Panc1 (cell line): ENCODE results near the gene RNF6. TPM values are rescaled to one million over a fixed set of nuclear protein-coding genes. Genes with fewer than 3 reads are reported as not detected.
A peak's percentile ranks its signal among the peaks of the same experiment; 100 is the strongest.

Source experiments
- ATAC-seq: fragments of 200-7000 bp; cut with Tn5 transposase; 2 replicates; pipeline ENCODE4 v1.9.1; 2020; ENCODE audit warnings: mild to moderate bottlenecking, moderate library complexity
- BruUV-seq: library from RNA; stranded (reverse); fragments of 400-500 nt; replicated peaks from 2 replicates; lab custom pipeline; 2021; lab: Mats Ljungman, UMichigan
- CTCF ChIA-PET: fragments of 300-600 bp; sonication (Branson Sonifier 250); formaldehyde crosslinking; loops from one replicate; lab custom pipeline; 2022; ENCODE audit warnings: antibody characterized with exemption; lab: Charles Lee
- POLR2A ChIA-PET: fragments of 300-600 bp; sonication (Branson Sonifier 250); formaldehyde crosslinking; loops from one replicate; lab custom pipeline; 2022; ENCODE audit warnings: antibody characterized with exemption; lab: Charles Lee
- DNase-seq: peaks from one replicate; pipeline ENCODE4 v3.0.0-alpha.2; 2010; ENCODE audit warnings: low read depth, low spot score
- H3K27ac ChIP-seq: 2 replicates; pipeline ENCODE4 v1.5.1; 2011; ENCODE audit warnings: mild to moderate bottlenecking, low read length, inconsistent platforms
- H3K27me3 ChIP-seq: fragments of 200-500 bp; sonication (Bioruptor generic); 2 replicates; pipeline ENCODE4 v1.6.0; 2014; ENCODE audit warnings: low read length, inconsistent platforms; ENCODE audit not compliant: control insufficient read depth, insufficient read depth
- H3K36me3 ChIP-seq: fragments of 200-500 bp; sonication (Bioruptor generic); 2 replicates; pipeline ENCODE4 v1.5.1; 2014; ENCODE audit warnings: inconsistent platforms, mild to moderate bottlenecking, low read length, moderate library complexity; ENCODE audit not compliant: control insufficient read depth, insufficient read depth
- H3K4me1 ChIP-seq: 2 replicates; pipeline ENCODE4 v1.5.1; 2011; ENCODE audit warnings: inconsistent platforms, mild to moderate bottlenecking, low read length, moderate library complexity; ENCODE audit not compliant: control insufficient read depth, insufficient read depth
- H3K4me3 ChIP-seq, 2 experiments: 2 replicates each; pipeline ENCODE4 v1.5.1; 2011 to 2012; ENCODE audit warnings: low read depth in 2 of 2, low read length in 2 of 2, mild to moderate bottlenecking in 2 of 2, inconsistent platforms in 1 of 2, moderate library complexity in 1 of 2
- H3K9me3 ChIP-seq: fragments of 200-500 bp; sonication (Bioruptor generic); 2 replicates; pipeline ENCODE4 v1.5.1; 2014; ENCODE audit warnings: low read depth, mild to moderate bottlenecking, inconsistent platforms, low read length, moderate library complexity; ENCODE audit not compliant: control insufficient read depth, insufficient read depth
- CTCF ChIP-seq: fragments of 450-650 bp; IDR thresholded peaks from 2 replicates; pipeline ENCODE4 v1.5.1; 2017; ENCODE audit warnings: mild to moderate bottlenecking
- POLR2AphosphoS5 ChIP-seq: IDR thresholded peaks from 2 replicates; pipeline ENCODE4 v1.6.1; 2012; ENCODE audit warnings: mild to moderate bottlenecking, low read depth, low read length, moderate library complexity
- REST ChIP-seq, 2 experiments: IDR thresholded peaks; 2 replicates each; pipeline ENCODE4 v1.6.1; 2011 to 2012; ENCODE audit warnings: low read depth in 2 of 2, control low read depth in 1 of 2, low read length in 1 of 2, mild to moderate bottlenecking in 1 of 2, moderate library complexity in 1 of 2; ENCODE audit not compliant: insufficient read depth in 1 of 2
- SIN3A ChIP-seq: IDR thresholded peaks from 2 replicates; pipeline ENCODE4 v1.6.1; 2012; ENCODE audit warnings: low read depth, mild to moderate bottlenecking, low read length, moderate library complexity, borderline replicate concordance; ENCODE audit not compliant: insufficient read depth
- TCF7L2 ChIP-seq: IDR thresholded peaks from 2 replicates; pipeline ENCODE4 v1.6.1; 2011; ENCODE audit warnings: mild to moderate bottlenecking, low read depth, low read length, inconsistent platforms
- in situ Hi-C: cut with HindIII; loops from 2 replicates; pipeline ENCODE4 v1.10.0; 2016; ENCODE audit warnings: low sequenced_read_pairs, low pct_unique_long_range_greater_than_20kb
- intact Hi-C: fragments of 100-400 bp; cut with micrococcal nuclease; formaldehyde crosslinking; loops from one replicate; pipeline ENCODE4 v1.10.0; 2022; ENCODE audit not compliant: unreplicated experiment
- total RNA-seq: library from RNA; stranded (reverse); gene quantifications from one replicate; pipeline ENCODE4 v1.2.1, GENCODE V29; 2021; ENCODE audit not compliant: unreplicated experiment

Gene RNF6
- total RNA-seq, 1 experiment from 2014 or later = 38.0 TPM

GRCh38 chr13:26186118-26186870 is 35.8 kb downstream of the RNF6 start:
- ChIA-PET CTCF (interaction anchor here (0.7 to 2.7 kb wide), 4 partner anchors 74 to 513 kb away, joined by 3 to 23 read pairs (median 3); no protein-coding TSS in a partner anchor), POLR2A (interaction anchor here (0.7 kb wide), 2 partner anchors 43 to 434 kb away, joined by 4 to 5 read pairs; no protein-coding TSS in a partner anchor)
- Histone ChIP-seq H3K27ac (peak overlapping the region; percentile 63), H3K27me3 (no peaks in the 10 kb centered on the region), H3K36me3 (no peaks in the 10 kb centered on the region), H3K4me3 (peak overlapping the region; percentile 62 to 70), H3K4me1 (no peaks in the 10 kb centered on the region), H3K9me3 (no peaks in the 10 kb centered on the region)
- intact Hi-C loops (loop anchor here (2.0 kb wide), 1 partner anchor 311 kb away; no protein-coding TSS in a partner anchor), in situ Hi-C loops (no loop called here)
- ATAC-seq = peak; percentile 96
- TF ChIP-seq CTCF = peak; percentile 78
- TF ChIP-seq TCF7L2 = no peak
- TF ChIP-seq POLR2AphosphoS5 = peak; percentile 70
- peak; percentile 43 for DNase-seq
- BruUV-seq = no TSS peak

GRCh38 chr13:26185720-26186117 is 36.4 kb downstream of the RNF6 start:
- CTCF ChIA-PET = interaction anchor here (2.7 kb wide), 1 partner anchor 513 kb away, joined by 23 read pairs; no protein-coding TSS in a partner anchor
- no peaks in the 10 kb centered on the region for H3K27me3 ChIP-seq
- H3K36me3 ChIP-seq = no peaks in the 10 kb centered on the region
- H3K4me3 ChIP-seq = peak overlapping the region; percentile 62 to 70
- ATAC-seq (no peak), DNase-seq (no peak)
- in situ Hi-C loops (no loop called here), intact Hi-C loops (loop anchor here (2.0 kb wide), 1 partner anchor 311 kb away; no protein-coding TSS in a partner anchor)
- H3K4me1 ChIP-seq = no peaks in the 10 kb centered on the region
- no TSS peak for BruUV-seq
- no peak for TF ChIP-seq POLR2AphosphoS5
- no peak for TF ChIP-seq CTCF
- TF ChIP-seq SIN3A = no peak
- no peak for TF ChIP-seq REST (IDR thresholded peaks at IDR 0.05; ENCODE audit: insufficient read depth in 1 of 2, low read depth in 2 of 2, low read length in 1 of 2)
- TF ChIP-seq TCF7L2 = no peak
- H3K27ac ChIP-seq = peak overlapping the region; percentile 63
- no peaks in the 10 kb centered on the region for H3K9me3 ChIP-seq
- POLR2A ChIA-PET = no interaction called here
